OCI-LY1 (cell line): ENCODE data around the gene PTPRT.

Experiments used
- H2AFZ ChIP-seq: fragments of 200-600 bp; sonication (generic), shearing (Covaris generic); 2 replicates; pipeline ENCODE4 v1.6.0; 2014; ENCODE audit warnings: antibody characterized with exemption, mild to moderate bottlenecking, low read length
- H3F3A ChIP-seq: fragments of 200-600 bp; sonication (generic), shearing (Covaris generic); 2 replicates; pipeline ENCODE4 v1.6.0; 2014; ENCODE audit warnings: mild to moderate bottlenecking, antibody characterized with exemption, low read length, moderate library complexity; ENCODE audit not compliant: insufficient read depth
- H3K27ac ChIP-seq: fragments of 200-600 bp; sonication (generic); 2 replicates; pipeline ENCODE4 v1.5.1; 2014; ENCODE audit warnings: low read length, mixed run types, mild to moderate bottlenecking, low read depth; ENCODE audit not compliant: poor library complexity, severe bottlenecking
- H3K27me3 ChIP-seq: fragments of 200-600 bp; sonication (generic); 2 replicates; pipeline ENCODE4 v1.6.0; 2014; ENCODE audit warnings: antibody characterized with exemption, mild to moderate bottlenecking, low read length, moderate library complexity; ENCODE audit not compliant: insufficient read depth
- H3K36me3 ChIP-seq: fragments of 200-600 bp; sonication (generic); 2 replicates; pipeline ENCODE4 v1.6.1; 2014; ENCODE audit warnings: mild to moderate bottlenecking, antibody characterized with exemption, low read length, moderate library complexity, mixed read lengths; ENCODE audit not compliant: insufficient read depth
- H3K4me1 ChIP-seq: fragments of 200-600 bp; sonication (generic); 2 replicates; pipeline ENCODE4 v1.5.1; 2014; ENCODE audit warnings: mild to moderate bottlenecking, low read length, moderate library complexity; ENCODE audit not compliant: insufficient read depth, severe bottlenecking
- H3K4me2 ChIP-seq: fragments of 200-600 bp; sonication (generic), shearing (Covaris generic); 2 replicates; pipeline ENCODE4 v1.6.1; 2014; ENCODE audit warnings: low read length
- H3K4me3 ChIP-seq: fragments of 200-600 bp; sonication (generic); 2 replicates; pipeline ENCODE4 v1.5.1; 2014; ENCODE audit warnings: low read length, low read depth, mild to moderate bottlenecking, mixed read lengths; ENCODE audit not compliant: poor library complexity, severe bottlenecking
- H3K79me2 ChIP-seq: fragments of 200-600 bp; shearing (Covaris generic); 2 replicates; pipeline ENCODE4 v1.6.1; 2016; ENCODE audit warnings: mixed run types, low read length, mixed read lengths; ENCODE audit not compliant: insufficient read depth
- H3K9ac ChIP-seq: fragments of 200-600 bp; sonication (generic), shearing (Covaris generic); 2 replicates; pipeline ENCODE4 v1.6.1; 2014; ENCODE audit warnings: mild to moderate bottlenecking, low read length, mixed read lengths
- H3K9me2 ChIP-seq: fragments of 200-600 bp; sonication (generic), shearing (Covaris generic); 2 replicates; pipeline ENCODE4 v1.6.1; 2014; ENCODE audit warnings: low read depth, mild to moderate bottlenecking, low read length, mixed read lengths
- H3K9me3 ChIP-seq: fragments of 200-600 bp; shearing (Covaris generic); 2 replicates; pipeline ENCODE4 v1.6.1; 2014; ENCODE audit warnings: low read length, mixed read lengths
- H4K20me1 ChIP-seq: fragments of 200-600 bp; sonication (generic), shearing (Covaris generic); 2 replicates; pipeline ENCODE4 v1.6.0; 2016; ENCODE audit warnings: mild to moderate bottlenecking, low read length; ENCODE audit not compliant: insufficient read depth
- EZH2 ChIP-seq: fragments of 200-600 bp; sonication (generic), shearing (Covaris generic); IDR thresholded peaks from 2 replicates; pipeline ENCODE4 v1.8.0; 2017; ENCODE audit warnings: borderline replicate concordance, mixed run types, mild to moderate bottlenecking, antibody characterized with exemption, low read length, moderate library complexity, mixed read lengths
- TF ChIP-seq, protein P1 (sequence below): fragments of 200-600 bp; sonication (generic), shearing (Covaris generic); IDR thresholded peaks from 2 replicates; pipeline ENCODE4 v1.5.1; 2017; ENCODE audit warnings: mild to moderate bottlenecking, antibody characterized with exemption, low read length, moderate library complexity, mixed read lengths

Gene PTPRT

GRCh38 chr20:43011491-43011890 is 178.2 kb downstream of the PTPRT start:
- Histone ChIP-seq H4K20me1 (no peaks in the 10 kb centered on the region), H3K9me2 (no peaks in the 10 kb centered on the region), H3K4me2 (no peak overlapping the region), H2AFZ (no peak overlapping the region), H3F3A (no peaks in the 10 kb centered on the region), H3K4me1 (no peaks in the 10 kb centered on the region), H3K9ac (no peak overlapping the region), H3K27ac (no peak overlapping the region), H3K9me3 (no peaks in the 10 kb centered on the region), H3K27me3 (no peaks in the 10 kb centered on the region), H3K36me3 (no peaks in the 10 kb centered on the region), H3K79me2 (no peaks in the 10 kb centered on the region), H3K4me3 (no peak overlapping the region)
- TF ChIP-seq, protein P1, sequence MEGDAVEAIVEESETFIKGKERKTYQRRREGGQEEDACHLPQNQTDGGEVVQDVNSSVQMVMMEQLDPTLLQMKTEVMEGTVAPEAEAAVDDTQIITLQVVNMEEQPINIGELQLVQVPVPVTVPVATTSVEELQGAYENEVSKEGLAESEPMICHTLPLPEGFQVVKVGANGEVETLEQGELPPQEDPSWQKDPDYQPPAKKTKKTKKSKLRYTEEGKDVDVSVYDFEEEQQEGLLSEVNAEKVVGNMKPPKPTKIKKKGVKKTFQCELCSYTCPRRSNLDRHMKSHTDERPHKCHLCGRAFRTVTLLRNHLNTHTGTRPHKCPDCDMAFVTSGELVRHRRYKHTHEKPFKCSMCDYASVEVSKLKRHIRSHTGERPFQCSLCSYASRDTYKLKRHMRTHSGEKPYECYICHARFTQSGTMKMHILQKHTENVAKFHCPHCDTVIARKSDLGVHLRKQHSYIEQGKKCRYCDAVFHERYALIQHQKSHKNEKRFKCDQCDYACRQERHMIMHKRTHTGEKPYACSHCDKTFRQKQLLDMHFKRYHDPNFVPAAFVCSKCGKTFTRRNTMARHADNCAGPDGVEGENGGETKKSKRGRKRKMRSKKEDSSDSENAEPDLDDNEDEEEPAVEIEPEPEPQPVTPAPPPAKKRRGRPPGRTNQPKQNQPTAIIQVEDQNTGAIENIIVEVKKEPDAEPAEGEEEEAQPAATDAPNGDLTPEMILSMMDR, result no peak
- TF ChIP-seq EZH2, result no peak

DNA sequence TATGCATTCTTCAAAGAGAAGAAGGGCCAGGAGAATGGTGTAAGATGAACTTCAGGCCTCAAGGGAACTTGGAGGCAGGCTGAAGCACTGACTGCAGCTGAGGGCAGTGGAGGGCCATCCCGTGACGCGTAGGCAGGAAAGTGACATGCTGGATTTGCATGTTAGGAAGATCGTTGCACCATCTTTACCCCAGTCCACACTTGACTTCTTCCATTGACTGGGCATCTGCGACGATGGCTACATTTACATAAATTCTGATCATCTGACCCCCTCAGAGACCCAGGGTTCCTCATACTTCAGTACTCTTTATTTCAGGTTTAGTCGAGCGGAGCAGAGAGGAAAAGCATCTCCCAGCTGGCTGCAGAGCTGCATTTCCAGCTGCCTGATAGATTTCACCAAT is 180.2 kb downstream of the PTPRT start:
- TF ChIP-seq EZH2, result no peak
- TF ChIP-seq, protein P1, result no peak
- H3K9me3 ChIP-seq, result no peaks in the 10 kb centered on the region
- H3K9me2 ChIP-seq, result no peaks in the 10 kb centered on the region
- no peak overlapping the region for H3K4me2 ChIP-seq
- H3K27ac ChIP-seq, result no peak overlapping the region
- H3F3A ChIP-seq, result no peaks in the 10 kb centered on the region
- H3K79me2 ChIP-seq, result no peaks in the 10 kb centered on the region
- no peaks in the 10 kb centered on the region for H3K4me1 ChIP-seq
- H3K36me3 ChIP-seq, result no peaks in the 10 kb centered on the region
- H3K4me3 ChIP-seq, result no peak overlapping the region
- no peak overlapping the region for H2AFZ ChIP-seq
- no peak overlapping the region for H3K9ac ChIP-seq
- H4K20me1 ChIP-seq, result no peaks in the 10 kb centered on the region
- no peaks in the 10 kb centered on the region for H3K27me3 ChIP-seq

DNA sequence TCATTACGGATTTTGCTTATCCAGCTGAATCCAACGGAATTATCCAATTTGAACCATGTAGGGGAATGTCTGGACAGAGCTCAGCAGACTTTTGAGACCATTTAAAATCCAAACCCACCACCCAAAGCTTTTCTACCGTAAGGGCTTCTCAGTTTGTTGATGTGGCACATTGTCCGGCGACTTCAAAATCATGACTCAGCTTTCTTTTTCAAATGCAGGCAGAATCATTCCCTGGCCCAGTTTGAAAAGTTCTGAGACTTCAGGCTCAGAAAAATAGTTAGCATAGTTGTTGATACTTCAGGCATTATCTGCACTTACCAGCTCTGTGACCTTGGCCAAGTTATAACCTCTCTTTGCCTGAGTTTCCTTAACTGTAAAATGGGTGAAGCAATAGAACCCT is 182.2 kb downstream of the PTPRT start:
- Histone ChIP-seq H3K79me2 (no peaks in the 10 kb centered on the region), H3K36me3 (no peaks in the 10 kb centered on the region), H3F3A (no peaks in the 10 kb centered on the region), H3K4me2 (no peak overlapping the region), H3K27ac (no peak overlapping the region), H3K9me3 (no peaks in the 10 kb centered on the region), H3K4me1 (no peaks in the 10 kb centered on the region), H3K9ac (no peak overlapping the region), H2AFZ (no peak overlapping the region), H3K9me2 (no peaks in the 10 kb centered on the region), H4K20me1 (no peaks in the 10 kb centered on the region), H3K4me3 (no peak overlapping the region), H3K27me3 (no peaks in the 10 kb centered on the region)
- TF ChIP-seq, protein P1, result no peak
- TF ChIP-seq EZH2, result no peak
